SJSA1 (cell line): ENCODE data around the gene ICE1. TPM values are rescaled to one million over a fixed set of nuclear protein-coding genes. Genes with fewer than 3 reads are reported as not detected.
"Not testable (repeated sequence)": the region's sequence is repeated elsewhere in the genome, so short reads cannot be mapped to it uniquely, and the experiment has no call there.

ENCODE experiments used
- DNase-seq, 2 experiments: peaks; one replicate each; pipeline ENCODE4 v3.0.0-alpha.2; 2015 to 2020; ENCODE audit warnings: low spot score in 2 of 2, low read depth in 1 of 2
- H3K27ac ChIP-seq: fragments of 250-450 bp; sonication (Bioruptor Pico); 2 replicates; pipeline ENCODE4 v1.5.1; 2020; ENCODE audit warnings: mild to moderate bottlenecking, moderate library complexity
- H3K27me3 ChIP-seq: fragments of 250-450 bp; sonication (Bioruptor Pico); replicated peaks from 2 replicates; pipeline ENCODE4 v1.5.1; 2020; ENCODE audit warnings: mild to moderate bottlenecking, moderate library complexity
- H3K36me3 ChIP-seq: fragments of 250-450 bp; sonication (Bioruptor Pico); 2 replicates; pipeline ENCODE4 v1.5.1; 2020; ENCODE audit warnings: mild to moderate bottlenecking
- H3K4me1 ChIP-seq: fragments of 250-450 bp; sonication (Bioruptor Pico); replicated peaks from 2 replicates; pipeline ENCODE4 v1.6.1; 2021; ENCODE audit warnings: mild to moderate bottlenecking
- H3K4me3 ChIP-seq: fragments of 250-450 bp; sonication (Bioruptor Pico); 2 replicates; pipeline ENCODE4 v1.5.1; 2020; ENCODE audit warnings: mild to moderate bottlenecking
- H3K9me3 ChIP-seq: fragments of 250-450 bp; sonication (Bioruptor Pico); replicated peaks from 2 replicates; pipeline ENCODE4 v1.5.1; 2020; ENCODE audit warnings: mild to moderate bottlenecking
- total RNA-seq: library from RNA; depleted of rRNA; stranded (reverse); fragments of >200 nt; shearing (Covaris generic); gene quantifications from 2 replicates; pipeline ENCODE4 v1.2.3, GENCODE V29; 2014

ICE1 gene
- total RNA-seq, 1 experiment from 2014 or later = 32.8 TPM

DNA sequence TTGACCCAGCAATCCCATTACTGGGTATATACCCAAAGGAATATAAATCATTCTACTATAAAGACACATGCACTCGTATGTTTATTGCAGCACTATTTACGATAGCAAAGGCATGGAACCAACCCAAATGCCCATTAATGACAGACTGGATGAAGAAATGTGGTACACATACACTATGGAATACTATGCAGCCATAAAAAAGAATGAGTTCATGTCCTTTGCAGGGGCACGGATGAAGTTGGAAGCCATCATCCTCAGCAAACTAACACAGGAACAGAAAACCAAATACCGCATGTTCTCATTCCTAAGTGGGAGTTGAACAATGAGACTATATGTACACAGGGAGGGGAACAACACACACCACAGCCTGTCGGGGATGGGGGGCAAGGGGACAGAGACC, 8.6 kb upstream of the ICE1 start:
- H3K27me3 ChIP-seq, DNase-seq, H3K4me1 ChIP-seq: not testable (repeated sequence)

DNA sequence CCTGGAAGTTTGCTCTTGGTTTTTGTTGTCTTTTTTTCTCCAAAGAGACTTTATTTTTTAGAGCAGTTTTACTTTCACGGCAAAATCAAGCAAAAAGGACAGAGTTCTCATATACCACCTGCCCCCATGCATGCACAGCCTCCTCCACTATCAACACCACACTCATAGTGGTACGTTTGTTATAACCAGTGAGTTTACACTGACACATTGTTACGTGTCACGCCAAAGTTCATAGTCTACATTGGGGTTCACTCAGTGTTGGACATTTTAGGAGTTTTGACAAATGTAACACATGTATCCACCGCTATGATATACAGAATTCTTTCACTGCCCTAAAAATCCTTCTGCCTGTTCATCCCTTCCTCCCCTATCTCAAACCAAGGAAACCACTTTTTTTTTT, 7.5 kb upstream of the ICE1 start:
- no peak overlapping the region for H3K27ac ChIP-seq
- DNase-seq = no peak
- no peaks in the 10 kb centered on the region; the same call in 1 of the 2 replicates for H3K9me3 ChIP-seq
- no peak overlapping the region for H3K4me3 ChIP-seq
- no peaks in the 10 kb centered on the region for H3K27me3 ChIP-seq
- no peaks in the 10 kb centered on the region for H3K36me3 ChIP-seq
- H3K4me1 ChIP-seq = 0 out of 2 replicates have a peak, but pooled peaks cover 3% of the 10 kb centered on the region

More for the DNA sequence above, 8.6 kb upstream of the ICE1 start:
- H3K4me3 ChIP-seq, H3K36me3 ChIP-seq, H3K27ac ChIP-seq, H3K9me3 ChIP-seq: not testable (repeated sequence)

DNA sequence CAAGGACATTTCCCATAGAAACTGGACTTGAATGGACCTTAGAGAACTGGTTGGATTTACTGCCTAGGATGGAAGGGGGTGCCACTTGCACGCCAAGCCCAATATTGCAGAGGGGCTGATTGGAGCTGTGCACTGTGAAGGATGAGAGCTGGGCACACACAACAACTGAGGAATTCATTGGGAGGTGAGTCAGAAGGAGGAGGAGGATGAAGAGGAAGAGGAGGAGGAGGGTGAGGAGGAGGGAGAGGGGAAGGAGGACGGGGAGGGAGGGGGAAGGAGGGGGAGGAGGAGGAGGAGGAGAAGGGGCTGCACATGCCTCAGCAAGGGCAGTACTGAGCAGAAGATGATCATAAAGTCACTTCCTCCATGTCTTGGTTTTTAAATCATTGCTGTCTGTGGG, 5.7 kb upstream of the ICE1 start:
- DNase-seq = no peak
- peaks cover 10% of the 10 kb centered on the region for H3K4me1 ChIP-seq
- H3K9me3 ChIP-seq = no peaks in the 10 kb centered on the region
- H3K27ac ChIP-seq = no peak overlapping the region
- H3K27me3 ChIP-seq = no peaks in the 10 kb centered on the region
- H3K36me3 ChIP-seq = no peaks in the 10 kb centered on the region
- H3K4me3 ChIP-seq = no peak overlapping the region

DNA sequence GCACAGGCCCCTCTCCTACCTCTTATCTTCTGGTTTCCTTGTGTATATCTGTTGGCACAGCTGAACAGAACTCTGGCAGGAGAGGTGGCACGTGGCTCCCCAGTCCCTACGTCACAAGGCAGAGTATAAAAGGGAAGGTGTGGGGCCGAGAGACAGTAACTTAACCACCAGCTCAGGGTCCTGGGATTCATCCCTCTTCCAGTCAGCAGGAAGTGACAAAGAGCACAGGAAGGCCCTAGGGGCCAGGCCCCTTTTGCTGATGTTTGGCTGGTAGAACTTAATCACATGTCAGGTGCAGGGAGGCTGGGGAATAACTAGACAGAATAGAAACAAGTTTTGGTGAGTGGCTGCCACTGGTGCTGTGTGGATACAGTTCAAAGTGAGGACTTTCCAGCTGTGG, 4.5 kb upstream of the ICE1 start:
- peaks cover 12% of the 10 kb centered on the region for H3K4me1 ChIP-seq
- no peaks in the 10 kb centered on the region for H3K27me3 ChIP-seq
- no peak overlapping the region for H3K4me3 ChIP-seq
- H3K27ac ChIP-seq = no peak overlapping the region
- H3K36me3 ChIP-seq = peaks cover 5% of the 10 kb centered on the region
- DNase-seq = no peak
- peaks cover 3% of the 10 kb centered on the region; the same call in 1 of the 2 replicates for H3K9me3 ChIP-seq

DNA sequence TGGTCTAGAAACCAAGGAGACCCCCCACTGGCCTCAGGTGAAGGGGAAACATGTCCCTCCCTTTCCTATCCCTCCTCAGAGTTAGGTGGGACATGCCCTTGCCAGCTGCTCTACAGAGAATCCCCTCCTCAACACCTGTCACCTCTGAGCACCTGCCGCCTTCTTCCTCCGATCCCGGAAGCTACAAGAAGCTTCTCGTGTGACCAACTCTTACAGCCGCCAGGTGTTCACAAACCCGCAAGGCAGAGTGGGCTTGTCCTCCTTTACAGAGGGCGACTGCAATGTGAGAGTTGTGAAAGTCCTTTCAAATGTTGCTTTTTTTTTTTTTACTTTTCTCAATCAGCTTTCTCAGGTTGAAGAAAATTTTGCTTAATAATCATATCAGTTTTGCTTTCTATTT, 3.7 kb upstream of the ICE1 start:
- H3K27me3 ChIP-seq = no peaks in the 10 kb centered on the region
- H3K4me3 ChIP-seq = no peak overlapping the region
- no peak overlapping the region for H3K27ac ChIP-seq
- no peak for DNase-seq
- H3K36me3 ChIP-seq = peaks cover 6% of the 10 kb centered on the region
- H3K4me1 ChIP-seq = peaks cover 17% of the 10 kb centered on the region
- H3K9me3 ChIP-seq = peaks cover 3% of the 10 kb centered on the region; the same call in 1 of the 2 replicates

DNA sequence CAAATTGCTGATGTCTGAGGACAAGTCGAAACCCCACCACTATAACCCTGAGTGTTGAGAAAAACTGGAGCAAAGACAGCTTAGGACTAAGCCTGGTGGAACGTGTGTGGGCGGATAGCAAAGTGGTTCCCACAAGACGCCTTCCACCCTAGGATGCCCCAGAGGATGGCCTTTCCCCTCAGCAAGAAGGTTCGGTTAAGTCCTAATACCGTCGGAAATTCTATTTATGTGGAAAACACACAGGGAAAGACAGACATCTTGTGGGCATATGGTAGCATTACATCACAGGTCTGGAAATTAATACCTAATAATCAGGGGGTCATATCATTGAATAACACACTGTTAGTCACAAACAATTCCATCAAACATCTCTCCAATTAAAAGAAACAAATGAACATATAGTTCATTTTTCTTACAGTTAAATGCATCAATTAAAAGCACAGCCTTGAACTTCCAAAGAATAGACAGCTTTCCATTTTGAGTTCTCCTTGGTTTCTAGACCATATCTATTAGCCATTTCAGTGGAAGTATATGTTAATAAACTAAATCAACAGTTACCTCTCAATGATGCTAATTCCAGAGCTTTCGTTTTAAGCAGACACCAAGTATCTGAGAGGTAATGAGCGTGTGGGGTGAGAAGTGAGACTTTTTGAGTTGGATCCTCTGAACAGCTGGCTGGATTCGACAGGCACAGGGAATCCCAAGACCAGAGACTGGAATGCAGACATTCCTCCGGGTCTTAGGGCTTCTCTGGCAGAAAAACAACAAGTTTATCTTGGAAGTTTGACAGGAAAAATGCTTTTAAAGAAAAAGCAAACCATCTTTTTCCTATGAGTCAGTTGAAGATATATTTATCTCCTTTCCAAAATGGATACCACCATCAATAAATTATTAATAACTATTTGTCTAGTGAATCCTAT, 2.9 kb upstream of the ICE1 start:
- peak in 1 of 2 experiments; percentile 60 for DNase-seq
- Histone ChIP-seq H3K27me3 (no peaks in the 10 kb centered on the region), H3K4me1 (peaks cover 25% of the 10 kb centered on the region), H3K27ac (no peak overlapping the region), H3K36me3 (peaks cover 6% of the 10 kb centered on the region), H3K9me3 (peaks cover 3% of the 10 kb centered on the region; the same call in 1 of the 2 replicates), H3K4me3 (no peak overlapping the region)

DNA sequence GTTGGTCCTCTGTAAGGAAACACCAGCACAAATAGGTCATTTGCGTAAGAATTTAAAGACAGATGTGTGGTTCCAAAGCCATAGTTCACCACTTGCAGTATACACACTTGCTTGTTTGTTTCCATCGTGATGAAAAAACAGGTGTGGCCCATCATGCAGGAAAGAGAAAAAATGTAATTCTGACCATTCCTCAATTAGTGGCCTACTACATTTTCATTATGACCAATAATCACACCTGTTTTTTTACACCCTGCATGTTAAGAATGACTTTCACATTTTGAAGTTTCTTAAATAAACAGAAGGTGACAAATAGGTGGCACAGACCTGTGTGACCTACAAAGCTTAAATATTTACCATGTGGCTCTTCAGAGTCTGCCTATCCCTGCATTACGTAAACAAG, 2.2 kb upstream of the ICE1 start:
- Histone ChIP-seq H3K4me1 (peaks cover 32% of the 10 kb centered on the region), H3K9me3 (peaks cover 3% of the 10 kb centered on the region; the same call in 1 of the 2 replicates), H3K27ac (no peak overlapping the region), H3K4me3 (no peak overlapping the region), H3K36me3 (peaks cover 11% of the 10 kb centered on the region), H3K27me3 (no peaks in the 10 kb centered on the region)
- no peak for DNase-seq

DNA sequence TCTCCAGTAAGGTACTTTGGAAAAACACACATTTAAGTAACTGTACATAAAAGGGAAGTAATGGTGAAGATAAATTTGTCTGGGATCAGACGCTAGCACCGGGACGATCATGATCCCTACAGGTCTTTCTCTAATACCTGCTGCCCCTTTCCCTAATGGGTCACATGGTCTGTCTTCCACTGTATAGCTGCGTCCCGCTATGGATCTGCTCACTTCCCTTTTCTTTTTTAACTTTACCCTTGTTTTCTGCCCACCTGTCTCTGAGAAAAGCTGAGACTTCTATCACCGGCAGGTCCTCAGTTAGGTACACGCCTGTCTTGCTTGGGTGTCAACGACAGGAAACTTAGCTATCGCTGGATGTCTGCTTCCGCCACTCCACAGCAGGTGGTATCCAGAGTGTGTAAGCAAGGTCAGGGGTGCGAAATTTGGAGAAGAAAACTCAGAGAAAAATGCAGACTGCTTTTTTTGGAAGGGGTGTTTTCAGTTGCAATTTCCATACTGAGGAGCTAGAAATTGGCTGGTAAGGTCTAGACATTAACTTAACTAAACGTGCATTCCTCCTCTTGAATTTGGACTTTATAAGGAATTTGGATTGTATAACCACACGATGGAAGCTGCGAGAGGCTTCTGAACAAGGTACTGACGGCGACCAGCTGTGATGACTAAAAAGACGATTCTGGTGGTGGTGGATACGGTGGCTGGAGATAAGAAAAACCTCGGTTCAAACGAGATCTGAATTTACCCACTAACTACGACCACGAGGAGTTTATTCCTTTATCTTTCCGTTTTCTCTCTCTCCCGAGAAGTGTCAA, 1.1 kb upstream of the ICE1 start:
- Histone ChIP-seq H3K4me3 (peak overlapping the region; percentile 98), H3K27me3 (no peaks in the 10 kb centered on the region), H3K9me3 (peaks cover 3% of the 10 kb centered on the region; the same call in 1 of the 2 replicates), H3K27ac (peak overlapping the region; percentile 99), H3K36me3 (peaks cover 17% of the 10 kb centered on the region), H3K4me1 (peaks cover 34% of the 10 kb centered on the region)
- no peak for DNase-seq

DNA sequence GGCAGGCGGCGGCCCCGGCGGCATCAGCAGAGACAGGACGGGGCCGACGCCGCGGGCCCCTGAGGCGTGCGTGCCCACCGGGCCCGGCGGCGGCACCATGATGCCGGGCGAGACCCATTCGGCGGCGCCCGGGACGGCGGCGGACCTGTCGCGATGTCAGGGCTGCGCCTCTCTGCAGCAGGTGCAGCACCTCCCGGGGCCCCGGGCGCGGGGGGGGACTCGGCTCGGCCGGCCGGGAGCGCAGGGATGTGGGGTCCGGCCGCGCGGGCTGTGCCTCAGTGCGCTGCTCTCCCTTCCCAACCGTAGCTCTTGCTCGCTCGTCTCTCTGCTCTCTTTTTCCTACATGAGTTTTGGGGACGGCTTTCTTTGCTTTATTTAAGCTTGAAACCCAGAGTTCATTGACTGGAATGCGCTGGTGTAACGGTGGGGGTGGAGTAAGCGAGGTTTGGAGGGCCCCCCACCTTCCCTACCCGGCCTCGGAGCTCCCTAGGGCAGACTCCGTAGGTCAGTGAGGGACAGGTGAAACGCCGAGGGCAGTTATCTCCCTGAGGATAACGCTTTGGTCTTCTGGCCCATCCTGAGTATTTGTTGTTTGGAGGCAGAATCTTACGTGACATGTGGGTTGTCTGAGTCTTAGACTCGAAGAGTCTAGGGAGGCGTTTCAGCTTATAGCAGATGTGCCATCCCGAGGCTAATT, 490 bp downstream of the ICE1 start:
- Histone ChIP-seq H3K4me3 (peak overlapping the region; percentile 98), H3K27me3 (no peaks in the 10 kb centered on the region), H3K4me1 (peaks cover 34% of the 10 kb centered on the region), H3K9me3 (peaks cover 3% of the 10 kb centered on the region; the same call in 1 of the 2 replicates), H3K27ac (peak overlapping the region; percentile 99), H3K36me3 (peaks cover 17% of the 10 kb centered on the region)
- peak in 1 of 2 experiments; percentile 75 for DNase-seq

DNA sequence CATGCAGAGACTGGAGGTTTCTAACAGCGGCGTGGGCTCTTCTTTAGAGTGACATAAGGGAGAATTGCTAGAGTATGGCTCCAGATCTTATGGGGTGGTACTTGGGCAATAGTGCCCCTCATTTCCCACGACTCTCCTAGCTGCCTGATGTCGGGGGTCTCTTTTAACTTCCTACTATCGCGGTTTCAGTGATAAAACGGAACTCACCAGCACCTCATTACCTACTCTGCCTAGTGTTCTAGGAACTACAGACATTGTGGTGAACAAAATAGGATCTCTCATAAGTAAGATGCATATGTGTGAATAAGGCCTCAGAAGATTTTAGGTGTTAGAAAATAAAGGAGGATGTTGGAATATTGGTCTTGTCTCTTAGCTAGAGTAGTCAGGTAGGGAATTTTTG, 1.1 kb downstream of the ICE1 start:
- no peak for DNase-seq
- Histone ChIP-seq H3K9me3 (peaks cover 3% of the 10 kb centered on the region; the same call in 1 of the 2 replicates), H3K4me1 (peaks cover 34% of the 10 kb centered on the region), H3K27ac (no peak overlapping the region), H3K4me3 (peak overlapping the region; percentile 98), H3K27me3 (no peaks in the 10 kb centered on the region), H3K36me3 (peaks cover 17% of the 10 kb centered on the region)

DNA sequence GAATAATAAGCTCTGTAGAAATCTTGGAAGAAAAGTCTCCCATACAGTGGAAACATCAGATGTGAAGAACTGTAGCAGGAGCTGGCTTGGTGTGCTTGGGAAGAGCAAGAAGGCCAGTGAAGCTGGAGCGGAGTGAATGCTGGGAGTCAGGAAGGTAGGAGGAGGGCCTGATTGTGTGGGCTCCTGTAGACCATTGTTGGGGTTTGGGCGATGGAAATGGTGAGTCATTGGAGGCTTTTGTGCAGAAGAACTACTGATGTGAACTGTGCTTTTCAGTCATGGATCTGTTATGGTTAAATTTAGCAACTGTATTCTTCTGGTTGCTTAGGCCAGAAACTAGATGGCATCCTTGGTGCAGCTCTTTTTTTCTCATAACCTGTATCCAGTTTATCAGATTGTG, 2.3 kb downstream of the ICE1 start:
- DNase-seq = peak; percentile 40 to 73
- Histone ChIP-seq H3K27me3 (no peaks in the 10 kb centered on the region), H3K4me1 (peaks cover 31% of the 10 kb centered on the region), H3K27ac (no peak overlapping the region), H3K9me3 (peaks cover 3% of the 10 kb centered on the region; the same call in 1 of the 2 replicates), H3K4me3 (no peak overlapping the region), H3K36me3 (peaks cover 17% of the 10 kb centered on the region)

DNA sequence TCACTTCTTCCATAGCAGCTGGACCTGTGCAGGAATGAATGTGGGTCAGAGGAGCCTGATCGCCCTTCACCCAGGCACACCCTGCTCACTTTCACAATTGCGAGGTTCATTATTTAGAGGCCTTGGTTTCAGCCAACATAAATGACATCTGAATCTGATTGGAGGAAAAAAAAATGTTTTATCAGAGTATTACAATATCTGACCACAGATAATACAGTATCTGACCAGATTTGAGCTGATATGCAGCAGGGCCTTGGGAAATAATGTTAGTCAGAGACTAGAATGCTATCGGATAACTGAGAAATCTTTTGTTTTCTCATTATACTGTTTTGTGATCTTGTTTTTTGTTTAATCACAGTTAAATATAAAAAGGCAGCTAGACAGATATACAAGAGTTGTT, 7.7 kb downstream of the ICE1 start:
- no peaks in the 10 kb centered on the region for H3K27me3 ChIP-seq
- H3K9me3 ChIP-seq = no peaks in the 10 kb centered on the region
- H3K27ac ChIP-seq = no peak overlapping the region
- no peak for DNase-seq
- no peak overlapping the region for H3K4me3 ChIP-seq
- H3K4me1 ChIP-seq = peaks cover 4% of the 10 kb centered on the region
- H3K36me3 ChIP-seq = peaks cover 14% of the 10 kb centered on the region

DNA sequence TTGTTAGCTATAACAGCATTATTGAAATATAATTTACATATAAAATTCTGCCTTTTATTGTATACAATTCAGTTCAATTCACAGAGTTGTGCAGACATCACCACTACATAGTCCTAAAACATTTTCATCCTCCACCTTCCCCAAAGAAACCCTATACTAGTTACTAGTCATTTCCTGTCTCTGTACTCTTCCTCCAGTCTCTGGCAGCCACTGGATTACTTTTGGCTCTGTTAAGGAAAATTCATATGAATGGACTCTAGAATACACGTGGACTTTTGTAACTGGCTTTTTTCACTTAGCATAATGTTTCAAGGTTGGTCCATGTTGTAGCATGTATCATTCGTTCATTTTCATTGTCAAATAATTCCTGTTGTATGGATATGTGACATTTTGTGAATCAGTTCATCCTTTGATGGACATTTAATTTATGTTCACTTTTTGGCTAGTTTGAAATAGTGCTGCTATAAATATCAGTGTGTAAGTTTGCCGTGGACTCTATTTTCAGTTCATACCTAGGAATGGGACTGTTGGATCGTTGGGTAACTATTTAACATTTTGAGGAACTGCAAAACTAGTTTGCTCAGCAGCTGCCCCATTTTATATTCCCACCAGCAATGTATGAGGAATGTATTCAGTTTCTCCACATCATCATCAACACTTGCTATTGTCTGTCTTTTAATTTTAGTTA, 9.7 kb downstream of the ICE1 start:
- H3K9me3 ChIP-seq = no peaks in the 10 kb centered on the region
- H3K4me3 ChIP-seq = no peak overlapping the region
- H3K4me1 ChIP-seq = no peaks in the 10 kb centered on the region
- DNase-seq = no peak
- H3K27me3 ChIP-seq = no peaks in the 10 kb centered on the region
- no peak overlapping the region for H3K27ac ChIP-seq
- H3K36me3 ChIP-seq = peaks cover 15% of the 10 kb centered on the region
